GM18505 (cell line): ENCODE measurements around the gene INSC.

Experiments
- ATAC-seq: cut with Tn5 transposase; IDR thresholded peaks from one replicate; pipeline ENCODE4 v1.9.1; 2021; ENCODE audit not compliant: unreplicated experiment
- POLR2A ChIP-seq: IDR thresholded peaks from 4 replicates; pipeline ENCODE4 v1.6.1; 2011; ENCODE audit warnings: borderline replicate concordance; ENCODE audit not compliant: insufficient read depth, insufficient read length; ENCODE audit errors: extremely low read depth

Gene INSC

GRCh38 chr11:15258433-15259165 is 143.9 kb downstream of the INSC start:
- TF ChIP-seq POLR2A = no peak
- ATAC-seq = no peak

DNA sequence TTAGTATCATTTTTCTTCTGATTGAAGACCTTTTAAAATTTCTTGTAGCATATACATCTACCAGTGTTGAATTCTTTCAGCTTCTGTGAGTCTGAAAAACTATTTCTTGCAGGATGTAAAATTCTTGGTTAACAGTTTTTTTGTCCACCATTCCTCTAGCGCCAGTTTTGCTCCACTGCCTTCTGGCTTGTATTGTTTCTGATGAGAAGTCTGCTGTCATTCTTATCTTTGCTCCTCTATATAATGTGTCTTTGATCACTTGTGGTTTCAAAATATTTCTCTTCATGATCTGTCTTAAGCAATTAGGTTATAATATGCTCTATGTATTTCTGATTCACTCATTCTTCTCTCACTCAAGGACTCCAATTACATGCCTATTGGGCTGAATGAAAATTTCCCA is 152.3 kb downstream of the INSC start:
- TF ChIP-seq POLR2A = no peak
- ATAC-seq = no peak

GRCh38 chr11:15268598-15268997 is 153.9 kb downstream of the INSC start:
- ATAC-seq = no peak
- no peak for TF ChIP-seq POLR2A

- ATAC-seq = no peak
- no peak for TF ChIP-seq POLR2A
Measured at GRCh38 chr11:15275141-15275540, 160.4 kb downstream of the INSC start.

GRCh38 chr11:15276621-15277020 is 161.9 kb downstream of the INSC start:
- TF ChIP-seq POLR2A = no peak
- no peak for ATAC-seq

DNA sequence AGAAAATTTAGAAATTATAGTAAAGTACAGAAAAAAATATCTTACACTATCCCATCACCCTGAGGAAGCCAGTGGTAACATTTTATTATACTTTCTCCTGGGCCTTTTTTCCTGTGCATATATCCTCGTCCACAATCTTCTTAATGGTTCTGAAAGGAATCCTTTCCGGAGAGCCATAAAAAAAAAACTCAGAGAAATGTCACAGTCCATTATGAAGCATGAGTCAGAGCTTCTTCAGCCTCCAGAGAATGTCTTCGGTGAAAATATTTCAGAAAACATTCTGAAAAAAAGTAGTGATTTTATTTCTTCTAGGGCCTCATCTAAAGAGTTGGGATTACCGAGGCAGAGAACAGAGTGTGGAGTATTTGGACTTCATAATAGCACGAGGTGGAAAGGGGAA is 163.4 kb downstream of the INSC start:
- no peak for TF ChIP-seq POLR2A
- no peak for ATAC-seq

GRCh38 chr11:15280393-15280792 is 165.7 kb downstream of the INSC start:
- no peak for ATAC-seq
- no peak for TF ChIP-seq POLR2A

DNA sequence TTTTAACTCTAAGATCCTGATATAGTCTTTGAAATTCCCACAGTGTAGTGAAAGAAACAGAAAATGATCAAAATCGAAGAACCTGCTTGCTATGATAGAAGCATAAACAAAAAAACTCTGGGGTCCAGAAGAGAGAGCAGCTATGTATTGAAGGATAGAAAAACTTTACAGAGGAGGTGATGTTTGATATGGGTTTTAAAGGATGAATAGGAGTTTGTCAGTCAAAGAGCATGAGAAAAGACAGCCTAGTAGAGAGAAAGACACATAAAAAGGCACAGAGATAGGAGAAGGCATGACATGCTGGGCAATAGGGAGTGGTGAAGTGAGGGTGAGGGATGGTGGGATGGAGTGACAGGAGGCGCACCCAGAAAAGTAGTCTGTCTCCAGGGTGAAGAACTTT is 168.0 kb downstream of the INSC start:
- ATAC-seq = no peak
- TF ChIP-seq POLR2A = no peak

- no peak for ATAC-seq
- no peak for TF ChIP-seq POLR2A
Measured at GRCh38 chr11:15286465-15286864, 171.7 kb downstream of the INSC start.

- no peak for TF ChIP-seq POLR2A
- ATAC-seq = no peak
Measured at GRCh38 chr11:15288863-15289262, 174.1 kb downstream of the INSC start.

GRCh38 chr11:15289723-15290122 is 175.0 kb downstream of the INSC start:
- no peak for TF ChIP-seq POLR2A
- no peak for ATAC-seq

GRCh38 chr11:15291885-15292284 is 177.2 kb downstream of the INSC start:
- ATAC-seq = no peak
- TF ChIP-seq POLR2A = no peak

DNA sequence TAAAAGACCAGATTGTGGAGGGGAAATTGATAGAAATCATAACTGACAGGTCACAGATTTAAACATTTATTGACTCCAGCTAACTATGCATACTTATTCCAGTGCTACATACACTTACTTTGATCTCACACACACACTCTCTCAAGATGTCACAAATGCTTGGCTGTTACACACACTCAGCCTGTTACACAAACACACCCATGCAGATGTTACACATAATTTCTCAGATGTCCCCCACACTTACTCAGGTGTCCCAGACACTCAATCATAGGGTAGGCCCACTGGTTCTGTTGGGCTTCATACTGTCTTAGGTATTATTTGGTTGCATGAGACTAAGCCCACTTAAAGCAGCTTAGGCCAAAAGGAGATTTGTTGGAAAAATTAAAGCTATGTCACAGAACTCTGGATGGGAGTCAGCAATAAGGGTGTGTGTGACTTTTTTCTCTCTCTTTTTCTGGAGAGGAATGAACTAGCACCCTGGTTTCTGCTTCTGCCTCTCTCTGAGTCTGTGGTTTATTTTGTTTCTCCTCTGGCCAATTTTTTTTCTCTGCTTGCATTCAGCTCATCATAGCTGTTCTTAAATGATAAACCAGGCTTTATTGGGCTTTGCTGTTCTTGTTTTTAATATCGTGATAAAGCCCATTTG is 179.4 kb downstream of the INSC start:
- TF ChIP-seq POLR2A = no peak
- ATAC-seq = no peak

DNA sequence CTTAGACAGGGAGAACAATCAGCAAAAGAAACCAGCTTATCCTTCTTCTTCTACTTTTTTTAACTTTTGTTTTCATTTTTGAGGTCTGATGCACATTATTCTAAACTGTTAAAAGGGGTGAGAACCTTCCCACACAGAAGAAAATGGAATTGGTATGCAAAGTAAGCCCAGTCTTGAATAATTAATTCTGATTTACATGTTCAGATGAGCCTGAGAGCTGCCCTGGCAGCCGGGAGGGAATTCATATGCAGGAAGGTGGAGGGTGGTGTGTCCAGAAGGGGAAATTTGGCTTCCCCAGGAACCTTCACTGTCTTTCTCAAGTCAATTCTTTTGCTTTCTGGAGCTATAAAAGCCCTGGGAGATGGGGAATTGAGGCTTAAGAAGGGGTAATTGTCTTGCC is 181.0 kb downstream of the INSC start:
- ATAC-seq = no peak
- TF ChIP-seq POLR2A = no peak
